ENCODE measurements around the gene RTN4. TPM values are rescaled to one million over a fixed set of nuclear protein-coding genes. Genes with fewer than 3 reads are reported as not detected.

Gene RTN4
- total RNA-seq, 1 donor from 2014 or later: 106 TPM

GRCh38 chr2:54960164-54960563 lies 90.1 kb downstream of the RTN4 start:
- no peak for TF ChIP-seq CTCF (IDR thresholded peaks at IDR 0.05; ENCODE audit: insufficient read depth, low read length, severe bottlenecking)
- no peak overlapping the region for H3K4me3 ChIP-seq (ENCODE audit: low read depth, low read length)
- no peak for DNase-seq (ENCODE audit: low read depth)
- no peaks in the 10 kb centered on the region for H3K27me3 ChIP-seq (ENCODE audit: control insufficient read depth, insufficient read depth, low read length)
- no peaks in the 10 kb centered on the region for H3K36me3 ChIP-seq (ENCODE audit: control insufficient read depth, insufficient read depth, low read length)
- FAIRE-seq: no peak

GRCh38 chr2:54958717-54959371 lies 91.4 kb downstream of the RTN4 start:
- no peak for FAIRE-seq
- Histone ChIP-seq H3K36me3 (ENCODE audit: control insufficient read depth, insufficient read depth, low read length) (no peaks in the 10 kb centered on the region), H3K4me3 (ENCODE audit: low read depth, low read length) (no peak overlapping the region), H3K27me3 (ENCODE audit: control insufficient read depth, insufficient read depth, low read length) (no peaks in the 10 kb centered on the region)
- no peak for DNase-seq (ENCODE audit: low read depth)
- TF ChIP-seq CTCF (IDR thresholded peaks at IDR 0.05; ENCODE audit: insufficient read depth, low read length, severe bottlenecking): no peak

- FAIRE-seq: no peak
- no peak overlapping the region for H3K4me3 ChIP-seq (ENCODE audit: low read depth, low read length)
- no peaks in the 10 kb centered on the region for H3K36me3 ChIP-seq (ENCODE audit: control insufficient read depth, insufficient read depth, low read length)
These were observed 92.8 kb downstream of the RTN4 start for GRCh38 chr2:54957321-54957999.

GRCh38 chr2:54956111-54956627 lies 94.1 kb downstream of the RTN4 start:
- no peaks in the 10 kb centered on the region for H3K27me3 ChIP-seq (ENCODE audit: control insufficient read depth, insufficient read depth, low read length)
- DNase-seq (ENCODE audit: low read depth): peak; percentile 29
- no peak for FAIRE-seq
- no peak overlapping the region for H3K4me3 ChIP-seq (ENCODE audit: low read depth, low read length)
- no peak for TF ChIP-seq CTCF (IDR thresholded peaks at IDR 0.05; ENCODE audit: insufficient read depth, low read length, severe bottlenecking)
- H3K36me3 ChIP-seq (ENCODE audit: control insufficient read depth, insufficient read depth, low read length): no peaks in the 10 kb centered on the region

More at GRCh38 chr2:54957321-54957999, 92.8 kb downstream of the RTN4 start:
- H3K27me3 ChIP-seq (ENCODE audit: control insufficient read depth, insufficient read depth, low read length): no peaks in the 10 kb centered on the region
- no peak for DNase-seq (ENCODE audit: low read depth)
- no peak for TF ChIP-seq CTCF (IDR thresholded peaks at IDR 0.05; ENCODE audit: insufficient read depth, low read length, severe bottlenecking)

- FAIRE-seq (no peak), DNase-seq (ENCODE audit: low read depth) (no peak)
- H3K4me3 ChIP-seq (ENCODE audit: low read depth, low read length): no peak overlapping the region
- no peak for TF ChIP-seq CTCF (IDR thresholded peaks at IDR 0.05; ENCODE audit: insufficient read depth, low read length, severe bottlenecking)
- no peaks in the 10 kb centered on the region for H3K36me3 ChIP-seq (ENCODE audit: control insufficient read depth, insufficient read depth, low read length)
- H3K27me3 ChIP-seq (ENCODE audit: control insufficient read depth, insufficient read depth, low read length): no peaks in the 10 kb centered on the region
These were observed 94.7 kb downstream of the RTN4 start for GRCh38 chr2:54955358-54956110.

All from bronchial epithelial cell (primary cell).